HEK293T (cell line): Measurements from ENCODE around the gene NFATC1.

Source experiments
- CTCF ChIA-PET: fragments of 350-600 bp; formaldehyde crosslinking; extraction: SDS; loops from one replicate; lab custom pipeline; 2021; ENCODE audit warnings: antibody characterized with exemption, inconsistent platforms; lab: Yijun Ruan, JAX
- POLR2A ChIA-PET: fragments of 350-600 bp; formaldehyde crosslinking; extraction: SDS; loops from one replicate; lab custom pipeline; 2020; ENCODE audit warnings: antibody characterized with exemption, inconsistent platforms; lab: Yijun Ruan, JAX
- DNase-seq: peaks from one replicate; pipeline ENCODE4 v3.0.0; 2012; ENCODE audit warnings: mixed read lengths; ENCODE audit errors: extremely low spot score
- ARNT ChIP-seq: fragments of 450-650 bp; IDR thresholded peaks from 2 replicates; pipeline ENCODE4 v1.6.1; 2017; ENCODE audit warnings: mild to moderate bottlenecking
- BHLHE40 ChIP-seq: fragments of 450-650 bp; IDR thresholded peaks from 2 replicates; pipeline ENCODE4 v1.6.1; 2016; ENCODE audit warnings: mild to moderate bottlenecking, moderate library complexity, borderline replicate concordance
- CTBP1 ChIP-seq: fragments of 450-650 bp; IDR thresholded peaks from 2 replicates; pipeline ENCODE4 v1.6.1; 2016; ENCODE audit warnings: borderline replicate concordance
- ELF4 ChIP-seq: fragments of 450-650 bp; IDR thresholded peaks from 2 replicates; pipeline ENCODE4 v1.6.1; 2017; ENCODE audit warnings: antibody characterized with exemption
- FOXA1 ChIP-seq: fragments of 450-650 bp; IDR thresholded peaks from 2 replicates; pipeline ENCODE4 v1.6.1; 2016; ENCODE audit warnings: mild to moderate bottlenecking
- FOXK2 ChIP-seq: fragments of 450-650 bp; IDR thresholded peaks from 2 replicates; pipeline ENCODE4 v1.6.1; 2016; ENCODE audit warnings: mild to moderate bottlenecking
- FOXM1 ChIP-seq: fragments of 450-650 bp; IDR thresholded peaks from 2 replicates; pipeline ENCODE4 v1.6.1; 2017; ENCODE audit warnings: mild to moderate bottlenecking, borderline replicate concordance
- HDGF ChIP-seq: fragments of 450-650 bp; IDR thresholded peaks from 2 replicates; pipeline ENCODE4 v1.6.1; 2017; ENCODE audit warnings: antibody characterized with exemption, borderline replicate concordance
- L3MBTL2 ChIP-seq: fragments of 450-650 bp; conservative IDR thresholded peaks from 2 replicates; pipeline ENCODE4 v1.6.1; 2016; ENCODE audit warnings: mild to moderate bottlenecking
- LEF1 ChIP-seq: fragments of 450-650 bp; IDR thresholded peaks from 2 replicates; pipeline ENCODE4 v1.6.1; 2017; ENCODE audit warnings: mild to moderate bottlenecking, borderline replicate concordance
- NFRKB ChIP-seq: fragments of 450-650 bp; IDR thresholded peaks from 2 replicates; pipeline ENCODE4 v1.6.1; 2016; ENCODE audit warnings: mild to moderate bottlenecking, moderate library complexity
- SP1 ChIP-seq: fragments of 450-650 bp; IDR thresholded peaks from 2 replicates; pipeline ENCODE4 v1.6.1; 2017
- SUZ12 ChIP-seq: fragments of 450-650 bp; IDR thresholded peaks from 2 replicates; pipeline ENCODE4 v1.6.1; 2016; ENCODE audit warnings: mild to moderate bottlenecking
- TARDBP ChIP-seq: fragments of 450-650 bp; IDR thresholded peaks from 2 replicates; pipeline ENCODE4 v1.6.1; 2016
- ZNF384 ChIP-seq: fragments of 450-650 bp; IDR thresholded peaks from 2 replicates; pipeline ENCODE4 v1.6.1; 2016
- TF ChIP-seq, protein P1 (sequence below): fragments of 450-650 bp; IDR thresholded peaks from 2 replicates; pipeline ENCODE4 v1.6.1; 2016

The NFATC1 gene

DNA sequence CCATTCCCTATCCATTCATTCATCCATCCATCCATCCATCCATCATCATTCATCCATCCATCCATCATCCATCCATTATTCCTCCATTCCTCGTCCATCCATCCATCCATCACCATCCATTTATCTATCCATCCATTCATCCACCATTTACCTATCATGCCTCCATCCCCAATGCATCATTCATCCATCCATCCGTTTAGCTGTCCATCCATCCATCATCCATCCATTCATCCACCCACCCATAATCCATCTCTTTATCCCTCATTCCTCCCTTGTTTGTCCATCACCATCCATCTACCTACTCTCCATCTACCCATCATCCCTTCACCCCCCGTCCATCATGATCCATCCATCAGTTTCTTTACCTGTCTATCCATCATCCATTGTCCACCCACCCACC is 13.6 kb downstream of the NFATC1 start:
- no peak for TF ChIP-seq SUZ12
- TF ChIP-seq, protein P1, sequence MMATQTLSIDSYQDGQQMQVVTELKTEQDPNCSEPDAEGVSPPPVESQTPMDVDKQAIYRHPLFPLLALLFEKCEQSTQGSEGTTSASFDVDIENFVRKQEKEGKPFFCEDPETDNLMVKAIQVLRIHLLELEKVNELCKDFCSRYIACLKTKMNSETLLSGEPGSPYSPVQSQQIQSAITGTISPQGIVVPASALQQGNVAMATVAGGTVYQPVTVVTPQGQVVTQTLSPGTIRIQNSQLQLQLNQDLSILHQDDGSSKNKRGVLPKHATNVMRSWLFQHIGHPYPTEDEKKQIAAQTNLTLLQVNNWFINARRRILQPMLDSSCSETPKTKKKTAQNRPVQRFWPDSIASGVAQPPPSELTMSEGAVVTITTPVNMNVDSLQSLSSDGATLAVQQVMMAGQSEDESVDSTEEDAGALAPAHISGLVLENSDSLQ: 0 out of 2 replicates have a peak, but pooled peaks have one; percentile 7
- CTCF ChIA-PET: no interaction called here
- no peak for DNase-seq
- POLR2A ChIA-PET: no interaction called here

DNA sequence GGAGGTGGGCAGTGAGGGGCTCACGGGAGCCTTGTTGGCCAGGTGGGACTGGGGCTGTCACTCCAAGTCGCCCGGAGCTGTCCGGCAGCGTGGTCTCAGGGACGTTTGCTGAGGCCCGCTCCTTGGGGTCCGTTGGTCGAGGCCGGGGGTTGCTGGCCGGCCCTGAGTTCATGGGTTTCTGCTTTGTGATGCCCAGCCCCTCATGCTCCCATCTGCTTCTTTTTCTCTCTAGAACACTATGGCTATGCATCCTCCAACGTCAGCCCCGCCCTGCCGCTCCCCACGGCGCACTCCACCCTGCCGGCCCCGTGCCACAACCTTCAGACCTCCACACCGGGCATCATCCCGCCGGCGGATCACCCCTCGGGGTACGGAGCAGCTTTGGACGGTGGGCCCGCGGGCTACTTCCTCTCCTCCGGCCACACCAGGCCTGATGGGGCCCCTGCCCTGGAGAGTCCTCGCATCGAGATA is 14.5 kb downstream of the NFATC1 start:
- DNase-seq: no peak
- ChIA-PET CTCF (no interaction called here), POLR2A (no interaction called here)
- TF ChIP-seq SUZ12 (no peak), NFRKB (no peak), HDGF (no peak), FOXA1 (no peak), LEF1 (no peak), L3MBTL2 (no peak), FOXK2 (no peak), ARNT (no peak), CTBP1 (no peak), ZNF384 (no peak), SP1 (no peak), TARDBP (no peak), BHLHE40 (no peak), FOXM1 (no peak), ELF4 (no peak)
- TF ChIP-seq, protein P1: no peak

DNA sequence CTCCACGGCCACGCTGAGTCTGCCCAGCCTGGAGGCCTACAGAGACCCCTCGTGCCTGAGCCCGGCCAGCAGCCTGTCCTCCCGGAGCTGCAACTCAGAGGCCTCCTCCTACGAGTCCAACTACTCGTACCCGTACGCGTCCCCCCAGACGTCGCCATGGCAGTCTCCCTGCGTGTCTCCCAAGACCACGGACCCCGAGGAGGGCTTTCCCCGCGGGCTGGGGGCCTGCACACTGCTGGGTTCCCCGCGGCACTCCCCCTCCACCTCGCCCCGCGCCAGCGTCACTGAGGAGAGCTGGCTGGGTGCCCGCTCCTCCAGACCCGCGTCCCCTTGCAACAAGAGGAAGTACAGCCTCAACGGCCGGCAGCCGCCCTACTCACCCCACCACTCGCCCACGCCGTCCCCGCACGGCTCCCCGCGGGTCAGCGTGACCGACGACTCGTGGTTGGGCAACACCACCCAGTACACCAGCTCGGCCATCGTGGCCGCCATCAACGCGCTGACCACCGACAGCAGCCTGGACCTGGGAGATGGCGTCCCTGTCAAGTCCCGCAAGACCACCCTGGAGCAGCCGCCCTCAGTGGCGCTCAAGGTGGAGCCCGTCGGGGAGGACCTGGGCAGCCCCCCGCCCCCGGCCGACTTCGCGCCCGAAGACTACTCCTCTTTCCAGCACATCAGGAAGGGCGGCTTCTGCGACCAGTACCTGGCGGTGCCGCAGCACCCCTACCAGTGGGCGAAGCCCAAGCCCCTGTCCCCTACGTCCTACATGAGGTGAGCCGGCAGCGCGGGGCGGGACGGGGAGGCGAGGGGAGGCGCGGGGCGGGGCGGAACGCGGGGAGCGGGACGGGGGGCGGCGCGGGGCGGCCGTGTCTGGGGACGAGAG is 15.2 kb downstream of the NFATC1 start:
- no peak for DNase-seq
- TF ChIP-seq SUZ12 (no peak), BHLHE40 (no peak), CTBP1 (no peak), ZNF384 (no peak), SP1 (no peak), FOXA1 (no peak), TARDBP (no peak), FOXK2 (no peak), FOXM1 (no peak), L3MBTL2 (no peak), HDGF (no peak), LEF1 (no peak), ARNT (no peak), ELF4 (no peak), NFRKB (no peak)
- TF ChIP-seq, protein P1: no peak
- ChIA-PET POLR2A (no interaction called here), CTCF (no interaction called here)

DNA sequence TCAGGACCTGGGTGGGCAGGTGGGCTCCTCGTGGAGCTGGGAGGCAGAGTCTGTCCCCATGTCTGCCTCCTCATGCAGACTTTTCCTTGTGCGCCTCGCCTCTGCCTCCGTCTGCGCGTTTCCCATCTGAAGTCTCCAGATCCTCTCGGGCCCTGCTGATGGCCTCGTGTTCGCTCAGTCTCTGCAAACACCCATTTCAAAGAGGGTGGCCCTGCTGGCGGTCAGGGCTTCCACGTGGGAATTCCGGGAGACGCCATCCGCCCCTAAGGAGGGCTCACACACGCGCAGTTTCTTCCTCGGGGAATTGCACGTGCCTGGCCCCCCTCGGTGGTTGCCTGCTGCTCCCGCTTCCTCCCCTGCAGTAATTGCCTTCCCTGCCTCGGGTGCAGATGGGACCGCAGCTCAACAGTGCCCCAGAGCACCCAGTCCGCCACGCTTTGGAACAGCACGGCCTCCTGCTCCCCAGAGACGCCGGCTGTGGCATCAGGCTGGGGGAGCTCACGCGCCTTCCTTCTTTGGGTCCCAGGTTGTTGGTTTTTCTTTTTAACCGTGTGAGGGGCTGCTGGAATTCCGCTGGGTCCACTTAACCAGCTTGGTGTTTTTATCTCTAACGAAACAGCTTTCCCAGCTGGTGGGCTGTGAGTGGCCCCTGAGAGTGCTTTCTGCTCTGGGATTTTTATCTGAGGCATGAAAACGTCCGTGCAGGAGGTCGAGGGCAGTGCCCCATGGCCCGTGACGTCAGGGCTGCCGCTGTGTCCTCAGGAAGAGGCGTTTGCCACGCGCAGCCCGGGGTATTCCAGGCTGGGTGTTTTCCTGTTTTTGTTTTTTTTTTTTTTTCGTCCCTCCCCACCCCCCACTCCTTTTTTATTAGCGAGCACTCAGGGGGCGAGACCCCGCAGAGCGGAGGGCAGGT is 16.1 kb downstream of the NFATC1 start:
- ChIA-PET POLR2A (no interaction called here), CTCF (no interaction called here)
- no peak for DNase-seq
- no peak for TF ChIP-seq FOXK2
- TF ChIP-seq ZNF384: no peak

DNA sequence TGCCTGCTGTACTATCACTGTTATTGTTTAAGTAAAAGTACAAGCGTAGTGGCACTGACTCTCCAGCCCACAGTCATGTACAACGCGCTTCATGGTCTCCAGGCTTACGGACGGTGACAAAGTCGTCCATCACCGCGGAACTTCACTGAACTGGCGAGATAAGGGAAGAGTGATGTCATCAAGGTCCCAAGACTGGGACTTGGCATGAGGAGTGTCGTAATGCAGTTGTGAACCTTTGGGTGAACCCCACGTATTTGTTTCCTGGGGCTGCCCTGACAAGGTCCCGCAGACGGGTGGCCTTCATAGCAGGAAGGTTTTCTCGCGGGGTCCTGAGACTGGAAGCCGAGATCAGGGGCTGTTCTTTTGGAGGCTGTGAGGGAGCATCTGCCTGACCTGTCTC is 17.3 kb downstream of the NFATC1 start:
- CTCF ChIA-PET: no interaction called here
- POLR2A ChIA-PET: no interaction called here
- no peak for DNase-seq
- TF ChIP-seq FOXA1 (no peak), L3MBTL2 (no peak)

DNA sequence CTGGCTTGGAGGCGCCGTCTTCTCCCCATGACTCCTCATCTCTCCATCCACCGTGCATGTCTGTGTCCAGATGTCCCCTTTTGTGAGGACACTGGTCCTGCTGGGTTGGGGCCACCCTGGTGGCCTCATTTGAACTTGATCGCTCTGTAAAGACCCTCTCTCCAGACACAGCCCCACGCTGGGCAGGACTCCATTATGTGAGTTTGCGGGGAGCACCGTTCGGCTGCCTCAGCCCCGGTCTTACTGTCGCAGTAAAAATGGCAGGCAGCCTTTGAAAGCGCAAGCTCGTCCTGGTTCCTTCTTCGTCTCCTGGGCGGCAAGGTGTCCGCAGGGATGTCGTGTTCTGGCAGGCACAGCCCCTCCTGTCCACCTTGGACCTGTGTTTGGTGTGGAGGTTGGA is 17.7 kb downstream of the NFATC1 start:
- no peak for TF ChIP-seq L3MBTL2
- no peak for TF ChIP-seq BHLHE40
- TF ChIP-seq ZNF384: no peak
- no peak for TF ChIP-seq SP1
- no peak for TF ChIP-seq SUZ12
- no peak for TF ChIP-seq FOXA1
- TF ChIP-seq ARNT: no peak
- no peak for TF ChIP-seq TARDBP
- TF ChIP-seq, protein P1: no peak
- no peak for TF ChIP-seq HDGF
- TF ChIP-seq LEF1: no peak
- no peak for TF ChIP-seq ELF4
- TF ChIP-seq NFRKB: no peak
- TF ChIP-seq FOXK2: no peak
- TF ChIP-seq FOXM1: no peak
- TF ChIP-seq CTBP1: no peak
- ChIA-PET POLR2A (no interaction called here), CTCF (no interaction called here)
- DNase-seq: no peak
